ENCODE results near the gene CPLANE2. TPM values are rescaled to one million over a fixed set of nuclear protein-coding genes. Genes with fewer than 3 reads are reported as not detected.
A peak's percentile ranks its signal among the peaks of the same experiment; 100 is the strongest.

Gene CPLANE2, protein sequence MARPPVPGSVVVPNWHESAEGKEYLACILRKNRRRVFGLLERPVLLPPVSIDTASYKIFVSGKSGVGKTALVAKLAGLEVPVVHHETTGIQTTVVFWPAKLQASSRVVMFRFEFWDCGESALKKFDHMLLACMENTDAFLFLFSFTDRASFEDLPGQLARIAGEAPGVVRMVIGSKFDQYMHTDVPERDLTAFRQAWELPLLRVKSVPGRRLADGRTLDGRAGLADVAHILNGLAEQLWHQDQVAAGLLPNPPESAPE
- total RNA-seq (ENCODE audit: low replicate concordance) = 3.0 and 11.4 TPM in 2 replicates

DNA sequence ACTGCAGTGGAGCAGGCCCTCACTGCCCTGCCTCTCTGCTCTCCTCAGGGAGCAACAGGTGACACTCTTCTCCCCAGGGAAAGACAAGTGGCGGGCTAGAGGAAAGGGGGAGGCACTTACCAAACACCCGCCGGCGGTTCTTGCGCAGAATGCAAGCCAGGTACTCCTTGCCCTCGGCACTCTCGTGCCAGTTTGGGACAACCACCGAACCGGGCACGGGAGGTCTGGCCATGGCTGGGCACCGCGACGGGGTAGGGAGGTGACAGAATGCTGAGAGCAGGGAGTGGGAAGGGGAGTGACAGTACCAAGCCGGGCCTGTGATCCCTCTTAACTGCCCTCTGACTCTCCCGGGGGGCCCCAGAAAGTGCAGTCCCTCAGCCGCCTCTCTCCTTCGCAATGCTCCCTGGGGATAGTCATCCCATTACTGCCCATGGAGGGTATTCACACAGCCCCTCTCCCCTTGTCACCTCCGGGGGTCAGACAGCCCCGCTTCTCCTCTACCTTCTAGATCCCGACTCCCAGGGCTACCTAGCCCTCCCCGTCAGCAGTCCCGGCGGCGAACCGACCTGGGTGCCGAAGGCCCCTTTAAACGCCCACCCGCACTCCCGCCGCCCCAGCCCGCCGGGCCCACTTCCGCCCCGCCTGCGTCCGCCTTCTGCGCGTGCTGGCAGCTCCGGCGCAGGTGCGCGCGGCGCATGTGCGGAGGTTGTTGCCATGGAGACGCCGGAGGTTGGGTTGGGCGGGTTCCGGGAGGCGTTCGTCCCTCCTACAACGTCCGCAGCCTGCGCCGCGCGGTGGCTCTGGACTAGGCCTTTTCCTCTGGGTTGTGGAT, at the start of gene CPLANE2:
CPLANE2 (minus strand) TSS at position 673 of the 832 bp plus-strand sequence; CDS start at position 232, 441 bp downstream.
- peak; percentile 97 for DNase-seq (ENCODE audit: low spot score)
- Mint-ChIP-seq H3K9me3 (no peaks in the 10 kb centered on the region), H3K36me3 (peaks cover 1% of the 10 kb centered on the region), H3K4me1 (peaks cover 24% of the 10 kb centered on the region), H3K4me3 (peak within 1 kb of the TSS; percentile 86), H3K27me3 (ENCODE audit: insufficient read depth, low read depth) (peaks cover 8% of the 10 kb centered on the region), H3K27ac (peak within 1 kb of the TSS; percentile 82)
- peak within 1 kb of the TSS; percentile 75 for H3K4me2 ChIP-seq
- H3F3A ChIP-seq (ENCODE audit: low read depth) = peaks cover 10% of the 10 kb centered on the region
- no peaks in the 10 kb centered on the region for H3K36me3 ChIP-seq
- no peak within 1 kb of the TSS for H3K9ac ChIP-seq
- no peak within 1 kb of the TSS for H3K27ac ChIP-seq
- H3K9me3 ChIP-seq (ENCODE audit: low read depth) = no peaks in the 10 kb centered on the region
- peaks cover 10% of the 10 kb centered on the region for H3K4me1 ChIP-seq
- no peaks in the 10 kb centered on the region for H3K79me2 ChIP-seq (ENCODE audit: low read depth)
- H3K27me3 ChIP-seq = peaks cover 7% of the 10 kb centered on the region
- peak within 1 kb of the TSS; percentile 90 for H2AFZ ChIP-seq (replicated peaks)
- TF ChIP-seq EZH2phosphoT487 (IDR thresholded peaks at IDR 0.05) (no peak), CTCF (IDR thresholded peaks at IDR 0.05) (no peak), EZH2 (IDR thresholded peaks at IDR 0.05) (peak; percentile 28)
- peak within 1 kb of the TSS; percentile 62 for H3K4me3 ChIP-seq
- H4K20me1 ChIP-seq (ENCODE audit: low read depth) = no peaks in the 10 kb centered on the region

- H3K4me1 ChIP-seq = no peaks in the 10 kb centered on the region
- peaks cover 25% of the 10 kb centered on the region for H4K20me1 ChIP-seq (ENCODE audit: low read depth)
- H3K4me3 Mint-ChIP-seq = no peak overlapping the region
Measured at GRCh38 chr1:16286122-16286521, 49.1 kb upstream of the CPLANE2 start.

DNA sequence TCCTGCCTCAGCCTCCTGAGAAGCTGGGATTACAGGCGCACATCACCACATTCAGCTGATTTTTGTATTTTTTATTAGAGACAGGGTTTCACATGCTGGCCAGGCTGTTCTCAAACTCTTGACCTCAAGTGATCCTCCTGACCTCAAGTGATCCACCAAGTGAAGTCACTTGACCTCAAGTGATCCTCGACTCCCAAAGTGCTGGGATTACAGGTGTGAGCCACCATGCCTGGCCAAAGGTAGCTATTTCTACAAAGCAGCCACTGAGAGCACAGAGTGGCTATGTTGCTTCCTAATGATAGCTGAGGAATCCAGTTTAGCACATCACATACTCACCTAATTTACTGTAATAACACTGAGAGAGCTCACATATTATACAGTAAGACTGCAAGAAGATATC, 44.8 kb upstream of the CPLANE2 start:
- TF ChIP-seq CTCF (IDR thresholded peaks at IDR 0.05) (no peak), EZH2 (IDR thresholded peaks at IDR 0.05) (no peak), EZH2phosphoT487 (IDR thresholded peaks at IDR 0.05) (no peak)
- Histone ChIP-seq H4K20me1 (ENCODE audit: low read depth) (peaks cover 22% of the 10 kb centered on the region), H2AFZ (replicated peaks) (no peak overlapping the region), H3K4me2 (no peak overlapping the region), H3K79me2 (ENCODE audit: low read depth) (peaks cover 4% of the 10 kb centered on the region), H3K9ac (no peak overlapping the region), H3F3A (ENCODE audit: low read depth) (peaks cover 4% of the 10 kb centered on the region), H3K9me3 (ENCODE audit: low read depth) (no peaks in the 10 kb centered on the region), H3K4me3 (no peak overlapping the region), H3K27me3 (no peaks in the 10 kb centered on the region), H3K27ac (no peak overlapping the region), H3K36me3 (no peaks in the 10 kb centered on the region), H3K4me1 (no peaks in the 10 kb centered on the region)
- Mint-ChIP-seq H3K4me3 (no peak overlapping the region), H3K36me3 (peaks cover 11% of the 10 kb centered on the region), H3K27ac (no peak overlapping the region), H3K27me3 (ENCODE audit: insufficient read depth, low read depth) (no peaks in the 10 kb centered on the region), H3K9me3 (no peaks in the 10 kb centered on the region), H3K4me1 (no peaks in the 10 kb centered on the region)
- DNase-seq (ENCODE audit: low spot score) = no peak

More at GRCh38 chr1:16286122-16286521, 49.1 kb upstream of the CPLANE2 start:
- no peak overlapping the region for H2AFZ ChIP-seq (replicated peaks)
- no peaks in the 10 kb centered on the region for H3K36me3 ChIP-seq
- TF ChIP-seq EZH2 (IDR thresholded peaks at IDR 0.05) (no peak), EZH2phosphoT487 (IDR thresholded peaks at IDR 0.05) (no peak), CTCF (IDR thresholded peaks at IDR 0.05) (no peak)
- no peak overlapping the region for H3K9ac ChIP-seq
- no peaks in the 10 kb centered on the region for H3K9me3 ChIP-seq (ENCODE audit: low read depth)
- Mint-ChIP-seq H3K36me3 (peaks cover 14% of the 10 kb centered on the region), H3K27ac (no peak overlapping the region), H3K9me3 (no peaks in the 10 kb centered on the region), H3K4me1 (no peaks in the 10 kb centered on the region), H3K27me3 (ENCODE audit: insufficient read depth, low read depth) (no peaks in the 10 kb centered on the region)
- no peaks in the 10 kb centered on the region for H3F3A ChIP-seq (ENCODE audit: low read depth)
- H3K4me3 ChIP-seq = no peak overlapping the region
- H3K27me3 ChIP-seq = no peaks in the 10 kb centered on the region
- H3K27ac ChIP-seq = no peak overlapping the region
- peaks cover 5% of the 10 kb centered on the region for H3K79me2 ChIP-seq (ENCODE audit: low read depth)
- H3K4me2 ChIP-seq = no peak overlapping the region
- DNase-seq (ENCODE audit: low spot score) = no peak

Data from neural progenitor cell (in vitro differentiated cells).